ENCODE results near the gene NLGN4X.
"Not testable (repeated sequence)": the region's sequence is repeated elsewhere in the genome, so short reads cannot be mapped to it uniquely, and the experiment has no call there.

NLGN4X gene

GRCh38 chrX:6002056-6002455 lies 226.6 kb downstream of the NLGN4X start:
- DNase-seq, result no peak

- no peak for DNase-seq
Measured at GRCh38 chrX:5998901-5999300, 229.8 kb downstream of the NLGN4X start.

- no peak for DNase-seq
Measured at GRCh38 chrX:5998456-5998855, 230.2 kb downstream of the NLGN4X start.

- no peak for DNase-seq
Measured at GRCh38 chrX:5991393-5991792, 237.3 kb downstream of the NLGN4X start.

GRCh38 chrX:5979338-5979737 lies 249.3 kb downstream of the NLGN4X start:
- DNase-seq, result no peak

GRCh38 chrX:5976332-5976731 lies 252.3 kb downstream of the NLGN4X start:
- no peak for DNase-seq

GRCh38 chrX:5971300-5971699 lies 257.4 kb downstream of the NLGN4X start:
- no peak for DNase-seq

GRCh38 chrX:5965406-5965805 lies 263.3 kb downstream of the NLGN4X start:
- no peak for DNase-seq

GRCh38 chrX:5959286-5959685 lies 269.4 kb downstream of the NLGN4X start:
- DNase-seq, result no peak

GRCh38 chrX:5958523-5958922 lies 270.1 kb downstream of the NLGN4X start:
- no peak for DNase-seq

- no peak for DNase-seq
Measured at GRCh38 chrX:5957506-5957905, 271.2 kb downstream of the NLGN4X start.

- no peak for DNase-seq
Measured at GRCh38 chrX:5936438-5936837, 292.2 kb downstream of the NLGN4X start.

GRCh38 chrX:5928224-5928623 lies 300.4 kb downstream of the NLGN4X start:
- DNase-seq, result no peak

- DNase-seq, result no peak
Measured at GRCh38 chrX:5916945-5917344, 311.7 kb downstream of the NLGN4X start.

- no peak for DNase-seq
Measured at GRCh38 chrX:5915783-5916182, 312.9 kb downstream of the NLGN4X start.

- no peak for DNase-seq
Measured at GRCh38 chrX:5907207-5907606, 321.5 kb downstream of the NLGN4X start.

GRCh38 chrX:5903586-5904190 lies 325.0 kb downstream of the NLGN4X start:
- DNase-seq, result not testable (repeated sequence)

- DNase-seq, result no peak
Measured at GRCh38 chrX:5898463-5898862, 330.2 kb downstream of the NLGN4X start.

GRCh38 chrX:5891378-5891777 lies 337.3 kb downstream of the NLGN4X start:
- DNase-seq, result no peak

- DNase-seq, result no peak
Measured at GRCh38 chrX:5876984-5877596, 351.6 kb downstream of the NLGN4X start.

- no peak for DNase-seq
Measured at GRCh38 chrX:5870238-5870637, 358.4 kb downstream of the NLGN4X start.

GRCh38 chrX:5869786-5870185 lies 358.9 kb downstream of the NLGN4X start:
- DNase-seq, result no peak

GRCh38 chrX:5867778-5868177 lies 360.9 kb downstream of the NLGN4X start:
- no peak for DNase-seq

GRCh38 chrX:5857232-5857631 lies 371.4 kb downstream of the NLGN4X start:
- no peak for DNase-seq

- no peak for DNase-seq
Measured at GRCh38 chrX:5852941-5853340, 375.7 kb downstream of the NLGN4X start.

Measured in cortex of kidney (tissue), 1 donor.